ENCODE results near the gene SCLY. TPM values are rescaled to one million over a fixed set of nuclear protein-coding genes. Genes with fewer than 3 reads are reported as not detected.

The SCLY gene
- total RNA-seq, 1 experiment from 2014 or later = 68.4 TPM

GRCh38 chr2:238127165-238128060, 66.6 kb downstream of the SCLY start:
- TF ChIP-seq ZNF121 (CRISPR knock-in tag; IDR thresholded peaks at IDR 0.05) (no peak), ZBTB21 (CRISPR knock-in tag; IDR thresholded peaks at IDR 0.05; ENCODE audit: borderline replicate concordance) (no peak), MLX (CRISPR knock-in tag; IDR thresholded peaks at IDR 0.05) (no peak), MXD4 (CRISPR knock-in tag; IDR thresholded peaks at IDR 0.05; ENCODE audit: borderline replicate concordance) (no peak), ZNF416 (CRISPR knock-in tag; IDR thresholded peaks at IDR 0.05) (no peak), SP1 (CRISPR knock-in tag; conservative IDR thresholded peaks at IDR 0.05) (no peak; the same call in 1 of the 2 replicates), ZNF219 (CRISPR knock-in tag; IDR thresholded peaks at IDR 0.05; ENCODE audit: borderline replicate concordance) (no peak), ETV6 (CRISPR knock-in tag; IDR thresholded peaks at IDR 0.05) (no peak), ZNF263 (CRISPR knock-in tag; IDR thresholded peaks at IDR 0.05; ENCODE audit: low read depth) (no peak), JAZF1 (CRISPR knock-in tag; IDR thresholded peaks at IDR 0.05) (no peak), FOXJ3 (CRISPR knock-in tag; IDR thresholded peaks at IDR 0.05; ENCODE audit: borderline replicate concordance) (no peak), HMGXB4 (CRISPR knock-in tag; IDR thresholded peaks at IDR 0.05) (no peak), ZNF232 (CRISPR knock-in tag; IDR thresholded peaks at IDR 0.05) (no peak), ZNF317 (CRISPR knock-in tag; IDR thresholded peaks at IDR 0.05; ENCODE audit: borderline replicate concordance, low read depth) (no peak), TP53 (CRISPR knock-in tag; IDR thresholded peaks at IDR 0.05) (no peak), TEAD4 (CRISPR knock-in tag; IDR thresholded peaks at IDR 0.05) (no peak), MYBL2 (CRISPR knock-in tag; IDR thresholded peaks at IDR 0.05) (no peak), ZNF281 (CRISPR knock-in tag; IDR thresholded peaks at IDR 0.05) (no peak), TCF7 (CRISPR knock-in tag; IDR thresholded peaks at IDR 0.05; ENCODE audit: low read depth) (no peak), ZBTB43 (CRISPR knock-in tag; IDR thresholded peaks at IDR 0.05) (no peak)
- Mint-ChIP-seq H3K4me1 (no peaks in the 10 kb centered on the region), H3K27me3 (ENCODE audit: low read depth) (no peaks in the 10 kb centered on the region), H3K4me3 (no peak overlapping the region), H3K9me3 (no peaks in the 10 kb centered on the region), H3K36me3 (no peaks in the 10 kb centered on the region), H3K27ac (no peak overlapping the region)
- ChIA-PET CTCF (interaction anchor here (0.6 to 2.7 kb wide), 19 partner anchors 11 to 614 kb away, joined by 3 to 41 read pairs (median 4); partner anchors contain the start of gene KLHL30), POLR2A (no interaction called here)
- ATAC-seq = peak; percentile 46
- DNase-seq (ENCODE audit: low spot score) = no peak
